Ureter (tissue), 1 donor: ENCODE measurements around the gene NAA25. TPM values are rescaled to one million over a fixed set of nuclear protein-coding genes. Genes with fewer than 3 reads are reported as not detected.
"Not testable (repeated sequence)": the region's sequence is repeated elsewhere in the genome, so short reads cannot be mapped to it uniquely, and the experiment has no call there.

Source experiments
- DNase-seq: peaks from one replicate; pipeline ENCODE4 v3.0.0-alpha.2; 2020; ENCODE audit warnings: low spot score
- total RNA-seq: library from RNA; stranded (reverse); gene quantifications from one replicate; pipeline ENCODE4 v1.2.4, GENCODE V29; 2023
- donor health status: DM: yes; HTN: yes; CAD: no.

The NAA25 gene
- total RNA-seq, 1 donor from 2014 or later, result 60.0 TPM

- DNase-seq, result not testable (repeated sequence)
These were observed 99.0 kb downstream of the NAA25 start for GRCh38 chr12:112009596-112009995.

DNA sequence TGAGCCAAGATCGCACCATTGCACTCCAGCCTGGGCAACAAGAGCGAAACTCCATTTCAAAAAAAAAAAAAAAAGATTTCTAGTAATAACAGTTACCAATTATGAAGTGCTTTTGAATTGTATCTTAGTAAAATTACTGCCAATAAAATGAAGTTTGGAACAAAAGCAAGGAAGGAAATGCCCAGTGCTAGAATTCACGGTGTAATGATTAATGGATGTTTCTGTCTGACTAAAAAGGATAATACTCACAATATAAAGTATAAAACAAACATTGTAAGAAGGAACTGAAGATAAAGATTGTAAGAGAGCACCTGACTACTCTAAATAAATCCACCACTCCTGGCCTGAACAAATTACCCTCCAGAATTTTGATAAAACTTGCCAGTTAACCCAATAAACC, 99.7 kb downstream of the NAA25 start:
- no peak for DNase-seq

GRCh38 chr12:112007945-112008344, 100.6 kb downstream of the NAA25 start:
- DNase-seq, result no peak

- DNase-seq, result no peak
These were observed 102.9 kb downstream of the NAA25 start for GRCh38 chr12:112005419-112006395.

DNA sequence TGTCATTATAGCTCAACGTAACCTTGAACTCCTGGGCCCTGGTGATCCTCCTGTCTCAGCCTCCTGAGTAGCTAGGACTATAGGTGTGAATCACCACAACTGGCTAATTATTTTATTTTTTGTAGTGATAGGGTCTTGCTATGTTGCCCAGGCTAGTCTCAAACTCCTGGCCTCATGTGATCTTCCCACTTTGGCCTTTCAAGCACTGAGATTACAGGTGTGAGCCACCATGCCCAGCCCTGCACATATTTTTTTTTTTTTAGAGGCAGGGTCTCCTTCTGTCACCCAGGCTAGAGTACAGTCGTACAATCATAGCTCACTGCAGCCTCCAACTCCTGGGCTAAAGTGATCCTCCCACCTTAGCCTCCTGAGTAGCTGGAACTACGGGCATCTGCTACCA, 104.5 kb downstream of the NAA25 start:
- no peak for DNase-seq

DNA sequence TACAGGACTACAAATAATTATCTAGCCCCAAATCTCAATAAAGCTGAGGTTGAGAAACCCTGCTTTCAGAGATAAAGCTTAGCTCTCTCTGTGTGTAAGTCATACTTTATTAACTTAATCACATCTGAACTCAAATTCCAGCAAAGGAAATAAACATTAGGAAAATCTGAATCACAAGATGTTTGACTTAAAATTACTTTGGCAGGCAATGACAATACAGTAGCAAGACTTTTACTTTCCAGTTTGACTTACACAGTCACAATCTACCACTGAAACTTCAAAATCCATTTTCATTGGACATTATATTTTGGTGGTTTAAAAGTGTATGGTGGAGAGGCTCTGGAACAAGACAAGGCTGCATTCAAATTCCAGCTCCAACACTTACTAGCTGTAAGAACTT, 107.0 kb downstream of the NAA25 start:
- no peak for DNase-seq

- DNase-seq, result no peak
These were observed 107.8 kb downstream of the NAA25 start for GRCh38 chr12:112000820-112001219.

DNA sequence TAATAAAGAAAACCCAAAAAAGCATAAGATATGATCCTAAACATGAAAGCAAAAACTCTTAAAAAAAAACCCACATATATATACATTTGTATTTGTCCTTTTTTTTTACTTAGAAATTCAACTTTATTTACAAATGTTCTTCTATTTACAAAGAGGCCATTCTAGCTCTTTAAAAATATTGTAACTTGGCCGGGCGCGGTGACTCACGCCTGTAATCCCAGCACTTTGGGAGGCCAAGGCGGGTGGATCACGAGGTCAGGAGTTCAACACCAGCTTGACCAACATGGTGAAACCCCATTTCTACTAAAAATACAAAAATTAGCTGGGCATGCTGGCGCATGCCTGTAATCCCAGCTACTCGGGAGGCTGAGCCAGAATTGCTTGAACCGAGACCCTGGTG, 109.5 kb downstream of the NAA25 start:
- not testable (repeated sequence) for DNase-seq

DNA sequence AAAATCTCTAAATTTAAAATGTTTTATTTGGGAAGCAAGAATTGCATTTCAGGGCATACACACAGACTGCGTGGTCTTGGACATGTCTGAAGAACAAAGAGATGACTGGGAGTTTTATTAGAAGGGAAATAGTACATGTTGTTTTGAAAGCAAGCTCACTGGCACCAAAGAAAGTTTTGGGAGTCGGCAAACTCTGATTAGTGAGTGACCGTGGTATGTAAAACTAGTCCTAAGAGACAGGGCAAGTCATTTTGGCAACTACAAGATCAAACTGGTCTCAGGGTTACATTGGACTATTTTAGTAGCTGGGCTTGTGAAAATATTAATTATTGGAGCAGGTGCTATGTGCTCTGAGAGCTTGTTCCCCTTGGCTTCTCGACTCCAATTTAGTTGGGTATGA, 110.6 kb downstream of the NAA25 start:
- no peak for DNase-seq

GRCh38 chr12:111997300-111997699, 111.3 kb downstream of the NAA25 start:
- DNase-seq, result no peak

DNA sequence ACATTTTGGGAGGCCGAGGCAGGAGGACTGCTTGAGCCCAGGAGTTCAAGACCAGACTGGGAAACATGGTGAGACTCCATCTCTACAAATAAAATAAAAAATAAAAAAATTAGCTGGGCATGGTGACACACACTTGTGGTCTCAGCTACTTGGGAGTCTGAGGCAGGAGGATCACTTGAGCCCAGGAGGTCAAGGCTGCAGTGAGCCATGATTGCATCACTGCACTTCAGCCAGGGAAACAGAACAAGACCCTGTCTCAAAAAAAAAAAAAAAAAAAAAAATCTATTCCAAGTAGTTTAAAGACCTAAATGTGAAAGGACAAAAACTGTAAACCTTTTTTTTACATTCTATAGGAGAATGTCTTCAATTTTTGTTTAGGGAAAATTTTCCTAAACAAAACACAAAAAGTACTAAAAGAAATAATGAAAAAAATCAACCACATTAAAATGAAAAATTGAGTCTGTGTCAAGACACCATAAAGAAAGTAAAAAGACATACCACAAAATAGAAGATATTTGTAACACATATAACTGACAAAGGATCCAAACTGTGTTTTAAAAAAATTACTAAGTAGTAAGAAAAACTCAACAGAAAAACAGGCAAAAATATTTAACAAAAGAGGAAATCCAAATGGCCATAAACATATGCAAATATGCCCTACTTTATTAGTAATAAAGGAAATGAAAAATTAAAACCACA, 112.7 kb downstream of the NAA25 start:
- no peak for DNase-seq

- DNase-seq, result not testable (repeated sequence)
These were observed 114.1 kb downstream of the NAA25 start for GRCh38 chr12:111994211-111995111.

GRCh38 chr12:111993292-111994150, 115.1 kb downstream of the NAA25 start:
- no peak for DNase-seq

DNA sequence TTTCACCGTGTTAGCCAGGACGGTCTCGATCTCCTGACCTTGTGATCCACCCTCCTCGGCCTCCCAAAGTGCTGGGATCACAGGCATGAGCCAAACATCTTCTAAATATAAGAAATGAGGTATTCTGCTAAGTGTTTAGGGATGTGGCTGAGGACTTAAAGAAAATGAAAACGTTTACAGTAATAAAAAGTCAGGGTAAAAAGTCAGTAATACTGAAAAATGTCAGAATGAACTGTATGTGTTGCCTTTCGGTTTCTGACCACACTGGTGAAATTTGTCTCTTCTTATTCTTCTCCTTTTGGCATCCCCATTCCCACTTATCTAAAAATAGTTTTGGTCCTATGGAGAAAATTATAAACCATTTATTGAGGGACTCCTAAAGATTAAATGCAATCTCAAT, 116.1 kb downstream of the NAA25 start:
- no peak for DNase-seq

DNA sequence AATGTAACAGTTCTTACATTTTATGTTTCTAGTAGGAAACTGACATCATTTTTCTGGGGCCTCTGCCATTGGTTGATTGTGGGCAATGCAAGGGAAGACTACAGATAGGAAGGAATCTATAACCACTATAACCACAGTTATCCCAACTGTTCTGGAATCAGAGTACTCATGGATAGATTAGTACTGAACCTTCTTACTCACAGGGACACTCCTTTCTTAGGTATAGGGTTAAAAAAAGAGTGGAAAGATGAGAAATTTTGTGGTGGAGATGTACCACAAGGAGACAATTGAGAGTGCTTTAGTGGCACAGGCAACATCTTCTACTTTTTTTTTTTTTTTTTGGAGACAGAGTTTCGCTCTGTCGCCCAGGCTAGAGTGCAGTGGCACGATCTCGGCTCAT, 116.6 kb downstream of the NAA25 start:
- DNase-seq, result no peak

DNA sequence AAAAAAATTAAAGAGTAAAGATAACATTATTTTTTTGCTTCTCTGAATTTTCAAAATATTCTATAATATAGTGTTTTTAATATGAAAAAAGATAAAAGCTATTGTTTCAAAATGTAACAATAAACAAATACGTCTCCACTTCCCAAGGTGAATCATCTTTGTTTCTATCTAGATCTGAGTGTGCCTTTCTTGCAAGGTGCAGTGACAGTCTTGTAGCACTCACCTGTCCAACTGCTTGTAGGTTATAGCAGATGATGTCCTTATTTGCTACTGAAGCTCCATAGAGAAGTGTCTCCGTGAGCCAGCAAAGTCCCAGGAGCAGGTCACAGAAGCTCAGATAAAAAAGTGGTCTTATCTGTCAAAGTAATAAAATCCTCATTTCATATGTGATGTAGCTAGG, 117.0 kb downstream of the NAA25 start:
- DNase-seq, result no peak

DNA sequence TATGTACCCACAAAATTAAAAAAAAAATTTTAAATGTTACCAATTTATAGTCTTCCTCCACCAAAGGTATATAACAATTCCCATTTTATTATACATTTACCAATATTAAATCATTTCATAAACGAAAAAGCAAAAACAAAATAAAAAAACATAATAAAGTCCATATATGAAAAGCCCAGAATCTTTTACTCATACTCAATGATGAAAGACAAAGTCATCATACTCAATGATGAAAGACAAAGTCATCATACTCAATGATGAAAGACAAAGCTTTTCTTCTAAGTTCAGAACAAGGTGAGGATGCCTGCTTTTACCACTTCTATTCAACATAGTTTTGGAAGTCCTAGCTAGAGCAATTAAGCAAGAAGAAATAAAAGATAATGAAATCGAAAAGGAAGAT, 123.8 kb downstream of the NAA25 start:
- DNase-seq, result no peak

DNA sequence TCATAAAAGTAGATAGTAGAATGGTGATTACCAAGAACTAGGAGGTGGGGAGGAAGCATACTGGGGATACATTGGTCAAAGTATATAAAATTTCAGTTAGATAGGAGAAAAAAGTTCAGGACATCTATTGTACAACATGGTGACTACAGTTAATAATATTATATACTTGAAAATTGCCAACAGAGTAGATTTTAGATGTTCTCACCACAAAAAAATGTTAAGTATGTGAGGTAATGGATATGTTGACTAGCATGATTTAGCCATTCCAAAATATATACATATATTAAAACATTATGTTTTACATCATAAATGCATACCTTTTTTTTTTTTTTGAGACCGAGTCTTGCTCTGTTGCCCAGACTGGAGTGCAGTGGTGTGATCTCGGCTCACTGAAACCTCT, 126.6 kb downstream of the NAA25 start:
- no peak for DNase-seq

DNA sequence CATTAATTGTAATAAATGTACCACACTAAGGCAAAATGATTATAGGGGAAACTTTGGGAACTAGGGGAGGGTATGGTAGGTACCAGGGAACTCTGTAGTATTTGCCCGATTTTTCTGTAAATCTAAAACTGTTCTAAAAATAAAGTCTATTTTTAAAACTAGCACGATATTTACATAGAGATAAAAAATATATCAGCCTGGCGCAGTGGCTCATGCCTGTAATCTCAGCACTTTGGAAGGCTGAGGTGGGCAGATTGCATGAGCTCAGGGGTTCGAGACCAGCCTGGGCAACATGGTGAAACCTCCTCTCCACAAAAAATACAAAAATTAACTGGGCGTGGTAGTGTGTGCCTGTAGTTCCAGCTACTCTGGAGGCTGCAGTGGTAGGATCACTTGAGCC, 128.0 kb downstream of the NAA25 start:
- DNase-seq, result no peak

GRCh38 chr12:111978545-111978944, 130.0 kb downstream of the NAA25 start:
- no peak for DNase-seq

DNA sequence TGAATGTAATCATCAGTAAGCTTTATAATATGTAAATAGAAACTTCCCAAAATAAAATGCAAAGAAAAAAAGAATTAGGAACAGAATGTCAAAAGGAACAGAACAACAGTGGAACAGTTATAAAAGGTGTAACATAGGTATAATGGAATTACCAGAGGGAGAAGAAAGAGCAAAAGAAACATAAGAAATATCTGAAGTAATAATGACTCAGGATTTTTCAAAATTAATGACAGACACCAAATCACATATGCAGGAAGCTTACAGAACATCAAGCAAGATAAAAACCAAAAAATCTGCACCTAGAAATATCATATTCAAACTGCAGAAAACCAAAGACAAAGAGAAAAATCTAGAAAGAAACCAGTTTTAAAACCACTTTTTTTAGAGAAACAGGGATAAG, 131.7 kb downstream of the NAA25 start:
- no peak for DNase-seq
